ENCODE measurements around the gene SPATA31A6.
"Not testable (repeated sequence)": the region's sequence is repeated elsewhere in the genome, so short reads cannot be mapped to it uniquely, and the experiment has no call there.

- TF ChIP-seq POLR2AphosphoS5 (IDR thresholded peaks at IDR 0.05; ENCODE audit: borderline replicate concordance, low read depth, low read length); EZH2 (IDR thresholded peaks at IDR 0.05): not testable (repeated sequence)
Measured at GRCh38 chr9:42160299-42160698, 23.2 kb upstream of the SPATA31A6 start.
